ENCODE data around the gene LONRF2.
"Not testable (repeated sequence)": the region's sequence is repeated elsewhere in the genome, so short reads cannot be mapped to it uniquely, and the experiment has no call there.

The LONRF2 gene

GRCh38 chr2:100254646-100255210, 67.6 kb downstream of the LONRF2 start:
- no peak for DNase-seq (ENCODE audit: low read depth in 2 of 2)

GRCh38 chr2:100253786-100254185, 68.5 kb downstream of the LONRF2 start:
- DNase-seq (ENCODE audit: low read depth in 2 of 2), result no peak

- no peak for DNase-seq (ENCODE audit: low read depth in 2 of 2)
Measured at GRCh38 chr2:100252811-100253698, 69.2 kb downstream of the LONRF2 start.

- DNase-seq (ENCODE audit: low read depth in 2 of 2), result no peak
Measured at GRCh38 chr2:100250645-100251044, 71.7 kb downstream of the LONRF2 start.

DNA sequence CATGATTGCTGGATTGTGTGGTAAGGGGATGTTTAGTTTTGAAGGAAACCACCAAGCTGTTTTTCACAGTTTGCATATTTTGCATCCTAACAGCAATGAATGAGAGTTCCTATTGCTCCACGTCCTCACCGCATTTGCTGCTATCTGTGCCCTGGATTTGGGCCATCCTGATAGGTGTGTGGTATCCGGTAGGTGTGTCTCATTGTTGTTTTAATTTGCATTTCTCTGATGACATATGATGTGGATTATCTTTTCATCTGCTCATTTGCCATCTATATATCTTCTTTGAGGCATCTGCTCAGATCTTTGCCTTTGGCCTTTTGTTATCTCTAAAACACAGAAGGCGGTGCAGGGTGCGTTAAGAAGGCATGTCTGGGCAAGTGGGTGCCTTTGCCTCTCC, 73.3 kb downstream of the LONRF2 start:
- DNase-seq (ENCODE audit: low read depth in 2 of 2), result no peak

GRCh38 chr2:100248556-100248955, 73.7 kb downstream of the LONRF2 start:
- DNase-seq (ENCODE audit: low read depth in 2 of 2), result not testable (repeated sequence)

DNA sequence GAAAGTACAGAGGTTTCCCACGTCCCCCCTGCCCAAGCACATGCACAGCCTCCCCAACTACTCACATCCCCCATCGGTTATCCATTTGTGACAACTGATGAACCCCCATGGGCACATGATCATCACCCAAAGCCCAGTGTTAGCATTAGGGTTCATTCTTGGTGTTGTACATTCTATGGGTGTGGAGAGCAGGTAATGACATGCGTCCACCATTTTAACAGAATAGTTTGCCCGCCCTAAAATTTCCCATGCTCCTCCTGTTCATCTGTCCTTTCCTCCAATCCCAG, 74.3 kb downstream of the LONRF2 start:
- DNase-seq (ENCODE audit: low read depth in 2 of 2), result no peak

DNA sequence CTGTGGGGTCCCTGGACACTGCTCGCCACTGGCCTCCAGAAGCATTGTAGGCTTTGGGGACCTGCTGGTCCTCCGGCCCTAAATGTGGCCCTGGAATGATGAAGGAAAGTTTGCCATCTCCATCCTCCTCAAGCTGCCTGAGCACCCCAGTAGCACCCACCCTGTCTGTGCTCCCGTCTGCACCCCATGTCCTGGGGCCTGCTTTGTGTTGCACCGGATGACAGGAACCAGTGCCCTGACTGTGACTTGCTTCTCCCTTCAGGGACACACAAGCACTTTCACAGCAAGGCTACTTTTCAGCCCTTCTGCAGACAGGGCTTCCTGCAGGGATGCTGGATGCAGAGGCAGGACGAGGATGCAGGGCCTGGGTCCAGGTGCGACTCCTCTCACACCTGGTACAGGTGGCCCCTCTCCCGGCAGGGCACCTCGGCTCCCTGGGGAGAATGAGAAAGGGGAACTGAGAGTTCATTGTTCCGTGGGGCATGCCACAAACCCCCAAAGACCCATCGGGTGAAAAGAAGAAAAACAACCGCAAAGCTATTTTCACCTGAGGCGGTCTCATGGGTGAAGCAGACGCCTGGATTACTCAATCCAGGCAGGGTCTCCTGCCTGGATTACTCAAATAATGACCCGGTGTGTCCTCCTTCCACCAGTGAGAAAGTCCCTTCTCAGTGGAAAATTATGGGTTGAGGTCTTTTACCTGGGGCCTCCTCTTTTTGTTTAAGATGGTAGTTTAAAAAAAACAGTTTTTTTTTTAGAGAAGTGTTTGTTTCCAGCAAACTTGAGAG, 74.9 kb downstream of the LONRF2 start:
- DNase-seq (ENCODE audit: low read depth in 2 of 2), result no peak

DNA sequence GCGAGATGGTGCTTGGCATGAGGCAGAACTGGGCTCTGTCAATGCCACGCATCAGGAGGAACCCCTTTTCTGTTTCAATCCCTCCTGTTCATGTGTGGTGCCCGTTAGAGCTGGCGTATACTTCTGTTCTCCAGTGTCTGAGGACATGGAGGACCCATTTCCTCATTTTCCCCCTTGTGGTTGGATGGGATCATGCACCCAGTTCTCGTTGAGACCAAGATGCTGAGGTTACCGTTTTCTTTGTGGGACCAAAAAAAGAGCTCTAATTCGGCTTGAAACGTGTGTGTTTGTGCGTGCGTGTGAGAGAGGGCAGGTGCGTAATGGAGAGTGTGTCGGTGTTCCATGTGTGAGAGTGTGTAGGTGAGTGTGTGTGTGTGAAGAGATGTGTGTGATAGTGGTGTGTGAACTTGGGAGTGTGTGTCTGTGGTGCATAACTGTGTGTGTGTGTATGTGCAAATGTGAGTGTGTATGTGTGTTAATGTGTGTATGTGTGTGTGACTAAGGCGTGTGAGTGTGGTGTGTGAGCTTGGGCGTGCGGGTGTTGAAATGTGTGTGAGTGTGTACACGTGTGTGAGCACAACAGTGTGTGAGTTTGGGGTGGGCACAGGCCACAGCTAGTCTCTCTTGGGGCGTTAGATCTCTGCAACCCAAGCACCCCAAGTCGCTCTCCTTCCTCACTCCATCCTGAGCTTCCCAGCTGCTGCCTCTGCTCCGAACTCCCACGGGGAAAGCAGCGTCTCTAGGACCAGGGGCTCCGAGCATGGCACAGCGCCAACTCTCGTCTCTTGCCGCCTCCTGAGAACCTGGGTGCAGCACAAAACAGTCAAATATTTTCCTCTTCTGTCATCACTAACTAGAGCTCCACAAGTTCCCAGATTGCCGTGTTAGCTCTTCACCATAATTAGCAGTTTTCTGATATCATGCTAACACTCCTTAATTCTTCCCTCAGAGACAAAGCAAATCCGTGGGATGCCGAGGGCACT, 75.8 kb downstream of the LONRF2 start:
- DNase-seq (ENCODE audit: low read depth in 2 of 2), result no peak

- no peak for DNase-seq (ENCODE audit: low read depth in 2 of 2)
Measured at GRCh38 chr2:100245681-100246080, 76.6 kb downstream of the LONRF2 start.

DNA sequence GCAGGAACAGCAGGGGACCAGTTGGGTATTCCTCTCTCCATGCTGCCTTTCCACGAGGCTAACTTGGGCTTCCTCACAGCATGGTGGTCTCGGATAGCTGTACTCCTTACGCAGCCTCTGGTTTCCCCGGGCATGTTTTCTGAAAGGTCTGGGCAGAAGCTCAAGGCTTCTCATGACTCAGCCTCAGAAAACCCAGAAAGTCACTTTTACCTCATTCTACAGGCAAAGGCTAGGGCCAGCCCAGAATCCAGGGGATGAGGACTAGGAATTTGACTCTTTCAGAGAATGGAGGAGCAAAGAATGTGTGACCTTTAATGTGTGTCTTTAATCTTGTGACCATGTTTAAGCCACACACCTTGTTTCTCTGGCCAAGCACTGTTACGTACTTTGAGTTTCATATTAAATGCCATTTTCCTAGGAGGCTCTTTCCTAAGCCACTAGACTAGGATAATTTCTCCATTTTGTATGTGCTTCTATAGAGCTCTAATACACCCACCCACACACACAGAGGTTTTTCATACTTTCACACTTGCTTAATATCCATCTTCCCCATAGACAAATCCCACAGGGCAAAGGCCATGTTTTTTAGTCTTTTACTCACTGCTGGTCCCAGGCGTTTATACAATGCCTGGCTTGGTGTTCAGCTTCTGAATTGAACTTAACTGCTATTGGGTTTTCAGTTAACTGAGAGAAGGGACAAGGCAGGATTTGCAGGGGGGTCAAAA, 77.3 kb downstream of the LONRF2 start:
- DNase-seq (ENCODE audit: low read depth in 2 of 2), result no peak

- DNase-seq (ENCODE audit: low read depth in 2 of 2), result no peak
Measured at GRCh38 chr2:100243631-100244030, 78.7 kb downstream of the LONRF2 start.

DNA sequence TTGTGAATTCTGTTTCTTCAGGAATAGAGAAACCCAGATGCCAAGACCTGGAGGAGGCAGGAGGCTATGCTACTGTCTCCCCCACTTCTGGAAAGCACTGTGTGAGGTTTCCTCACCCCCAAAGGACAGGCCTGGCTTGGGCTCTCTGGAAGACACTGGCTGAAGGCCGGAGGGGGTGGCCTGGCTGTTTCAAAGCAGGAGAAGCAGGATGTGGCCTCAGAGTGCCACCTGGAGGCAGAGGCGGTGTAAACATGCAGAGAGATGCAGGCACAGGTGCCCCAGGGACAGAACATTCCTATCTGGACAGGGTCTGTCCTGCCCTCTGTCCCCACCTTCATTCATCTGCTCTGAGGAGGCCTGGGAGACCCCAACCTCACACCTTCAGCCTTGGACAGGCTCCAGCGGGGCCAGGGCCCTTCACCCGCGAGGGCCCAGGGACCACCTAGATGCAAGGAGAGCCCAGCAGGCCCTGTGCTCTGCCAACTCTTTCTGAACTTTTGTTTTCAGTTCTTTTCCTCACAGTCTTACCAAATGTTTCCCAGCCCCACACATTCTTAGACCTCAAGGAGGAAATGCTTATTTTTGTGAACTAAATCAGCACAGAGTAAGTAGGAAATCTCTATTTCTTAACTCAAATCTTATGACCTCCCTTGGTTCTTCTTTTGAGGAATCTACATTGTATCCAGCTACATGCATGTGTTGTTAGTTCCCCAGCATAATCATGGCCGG, 79.2 kb downstream of the LONRF2 start:
- DNase-seq (ENCODE audit: low read depth in 2 of 2), result no peak

- no peak for DNase-seq (ENCODE audit: low read depth in 2 of 2)
Measured at GRCh38 chr2:100242476-100242875, 79.8 kb downstream of the LONRF2 start.

- DNase-seq (ENCODE audit: low read depth in 2 of 2), result no peak
Measured at GRCh38 chr2:100241236-100241635, 81.1 kb downstream of the LONRF2 start.

- no peak for DNase-seq (ENCODE audit: low read depth in 2 of 2)
Measured at GRCh38 chr2:100240386-100240785, 81.9 kb downstream of the LONRF2 start.

- no peak for DNase-seq (ENCODE audit: low read depth in 2 of 2)
Measured at GRCh38 chr2:100239486-100240210, 82.7 kb downstream of the LONRF2 start.

GRCh38 chr2:100238471-100238870, 83.8 kb downstream of the LONRF2 start:
- DNase-seq (ENCODE audit: low read depth in 2 of 2), result no peak

DNA sequence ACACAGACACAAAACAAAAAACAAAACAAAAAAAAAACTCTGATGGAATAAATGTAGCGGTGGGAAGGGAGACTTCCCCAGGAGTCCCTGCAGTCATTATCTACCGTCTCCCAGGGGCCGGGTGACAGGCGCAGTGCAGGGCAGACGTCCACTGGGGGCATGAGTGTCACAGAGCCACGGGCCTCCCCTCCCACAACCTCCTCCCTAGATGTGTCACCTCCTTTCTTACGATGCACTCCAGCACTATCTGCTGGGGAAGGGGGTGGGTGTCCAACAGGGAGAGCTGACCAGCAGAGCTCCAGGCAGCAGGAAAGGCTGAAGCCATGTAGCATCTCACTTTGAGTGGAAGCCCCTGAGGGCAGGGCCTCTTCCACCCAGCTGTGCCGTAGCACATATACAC, 84.5 kb downstream of the LONRF2 start:
- DNase-seq (ENCODE audit: low read depth in 2 of 2), result no peak

GRCh38 chr2:100237163-100237562, 85.1 kb downstream of the LONRF2 start:
- no peak for DNase-seq (ENCODE audit: low read depth in 2 of 2)

Measured in fibroblast of skin of left biceps (primary cell).